Ovary (tissue), 9 donors: ENCODE measurements around the gene GSK3B. TPM values are rescaled to one million over a fixed set of nuclear protein-coding genes. Genes with fewer than 3 reads are reported as not detected.

Source experiments
- DNase-seq, 5 donors: peaks; one replicate each; pipeline ENCODE4 v3.0.0-alpha.2; 2019 to 2020
- H3K27ac ChIP-seq, 2 donors: fragments of 200-600 bp; one replicate each; pipeline versions ENCODE4 v1.5.1 to v1.8.0; 2019 to 2022
- H3K27me3 ChIP-seq: fragments of 200-600 bp; one replicate; pipeline ENCODE4 v1.8.0; 2022
- H3K36me3 ChIP-seq: fragments of 200-600 bp; sonication (generic); one replicate; pipeline ENCODE4 v1.5.1; 2019
- H3K4me1 ChIP-seq: one replicate; pipeline ENCODE4 v1.8.1; 2013; ENCODE audit warnings: mild to moderate bottlenecking, moderate library complexity; ENCODE audit not compliant: insufficient read depth
- H3K4me3 ChIP-seq: fragments of 200-600 bp; sonication (generic); one replicate; pipeline ENCODE4 v1.5.1; 2017
- H3K9me3 ChIP-seq, 2 donors: fragments of 200-600 bp in 1 of 2; sonication (generic) in 1 of 2; one replicate each; pipeline versions ENCODE4 v1.5.1 to v1.8.1; 2013 to 2019; ENCODE audit warnings: mild to moderate bottlenecking in 1 of 2, moderate library complexity in 1 of 2
- CTCF ChIP-seq, 3 donors: fragments of 450-650 bp in 2 of 3; fragments of 200-600 bp in 1 of 3; IDR thresholded peaks; one replicate each; pipeline versions ENCODE4 v1.5.1 to v1.8.0; 2016 to 2022; ENCODE audit warnings: antibody characterized with exemption in 3 of 3, mild to moderate bottlenecking in 1 of 3
- EP300 ChIP-seq: sonication (generic); formaldehyde crosslinking; IDR thresholded peaks from one replicate; pipeline ENCODE4 v1.6.1; 2017; ENCODE audit warnings: antibody characterized with exemption
- POLR2A ChIP-seq: fragments of 450-650 bp; IDR thresholded peaks from one replicate; pipeline ENCODE4 v1.6.1; 2017; ENCODE audit warnings: antibody characterized with exemption, mild to moderate bottlenecking, moderate library complexity
- WGBS, 3 donors: extraction: QIAGEN DNeasy Blood & Tissue Kit in 1 of 3; methylation state at CpG; one replicate each; pipeline versions ENCODE4 v1.1.5 to v1.1.7; 2013 to 2017; 5-methylcytosine and 5-hydroxymethylcytosine counted together
- intact Hi-C, 4 donors: fragments of 100-400 bp; cut with DNase I; formaldehyde crosslinking; loops; one replicate each; pipeline versions ENCODE4 v1.11.0 to v1.15.1; 2022 to 2023
- polyA plus RNA-seq, 2 donors: library from polyadenylated mRNA; stranded (reverse); fragments of 200-250 nt in 1 of 2; fragments of 350-450 nt in 1 of 2; fragmentation: Illumina TruSeq in 1 of 2; extraction: RNeasy Lipid Tissue Mini Kit (QIAGEN cat#74804) in 1 of 2; gene quantifications; one replicate each; pipeline ENCODE4 v1.2.3, GENCODE V29; 2013 to 2014
- total RNA-seq, 7 donors: library from RNA; depleted of rRNA in 2 of 7; stranded (reverse); fragments of >200 nt in 2 of 7; fragmentation: NEBNext Ultra II Directional in 3 of 7; extraction: Animal tissue kit (Norgen Biotek cat#: 25700) in 3 of 7; gene quantifications; one replicate each; pipeline versions ENCODE4 v1.1.0 to v1.2.4, GENCODE V29; 2016 to 2023
- donor health status: DM: no; HTN: no; CAD: no; lungs with moderate emphysema.
- donor health status: DM: no; HTN: no; CAD: no.
- donor health status: Bipolar disorder and iron deficiency.
- donor health status: DM: yes; HTN: yes; CAD: no.
- donor health status: DM: no; HTN: no; CAD: no.
- donor health status: DM: yes; HTN: yes; CAD: no.

GSK3B gene
- total and polyA plus RNA-seq, 9 donors = 8.3 to 38.4 (median 25.3) TPM

- Histone ChIP-seq H3K9me3 (no peaks in the 10 kb centered on the region), H3K4me3 (no peak overlapping the region), H3K4me1 (no peaks in the 10 kb centered on the region), H3K27me3 (no peaks in the 10 kb centered on the region), H3K36me3 (no peaks in the 10 kb centered on the region), H3K27ac (no peak overlapping the region)
- TF ChIP-seq POLR2A = no peak
- TF ChIP-seq EP300 = no peak
- TF ChIP-seq CTCF (IDR thresholded peaks at IDR 0.05) = no peak
- no peak for DNase-seq
- intact Hi-C loops = no loop called here
- WGBS, 3 donors = 90 to 100% (median 100%) methylated on average over 1 of the region's 1 CpG
Measured at GRCh38 chr3:119871571-119871970, 222.7 kb downstream of the GSK3B start.

- TF ChIP-seq EP300 = no peak
- TF ChIP-seq POLR2A = no peak
- TF ChIP-seq CTCF (IDR thresholded peaks at IDR 0.05) = no peak
- intact Hi-C loops = no loop called here
- H3K36me3 ChIP-seq = no peaks in the 10 kb centered on the region
- no peak for DNase-seq
- H3K4me1 ChIP-seq = no peaks in the 10 kb centered on the region
- H3K4me3 ChIP-seq = no peak overlapping the region
- H3K9me3 ChIP-seq = no peaks in the 10 kb centered on the region
- H3K27ac ChIP-seq = no peak overlapping the region
- H3K27me3 ChIP-seq = no peaks in the 10 kb centered on the region
Measured at GRCh38 chr3:119870512-119870911, 223.7 kb downstream of the GSK3B start.

- WGBS, 3 donors = 90 to 93% (median 93%) methylated on average over 7 of the region's 7 CpGs
- TF ChIP-seq POLR2A = no peak
- no peak for TF ChIP-seq CTCF (IDR thresholded peaks at IDR 0.05)
- no peak for TF ChIP-seq EP300
- no peaks in the 10 kb centered on the region for H3K36me3 ChIP-seq
Measured at GRCh38 chr3:119864476-119864875, 229.8 kb downstream of the GSK3B start.

GRCh38 chr3:119862616-119863015, 231.6 kb downstream of the GSK3B start:
- Histone ChIP-seq H3K4me3 (no peak overlapping the region), H3K27me3 (no peaks in the 10 kb centered on the region), H3K9me3 (no peaks in the 10 kb centered on the region), H3K36me3 (no peaks in the 10 kb centered on the region), H3K4me1 (no peaks in the 10 kb centered on the region), H3K27ac (no peak overlapping the region)
- no peak for DNase-seq
- WGBS, 3 donors = 92 to 96% (median 94%) methylated on average over 2 of the region's 2 CpGs
- intact Hi-C loops = no loop called here
- TF ChIP-seq POLR2A (no peak), EP300 (no peak)

More at GRCh38 chr3:119864476-119864875, 229.8 kb downstream of the GSK3B start:
- no peaks in the 10 kb centered on the region for H3K4me1 ChIP-seq
- H3K9me3 ChIP-seq = no peaks in the 10 kb centered on the region
- no peak overlapping the region for H3K27ac ChIP-seq
- H3K4me3 ChIP-seq = no peak overlapping the region
- no peak for DNase-seq
- no peaks in the 10 kb centered on the region for H3K27me3 ChIP-seq
- intact Hi-C loops = no loop called here

GRCh38 chr3:119861681-119862080, 232.6 kb downstream of the GSK3B start:
- Histone ChIP-seq H3K27ac (no peak overlapping the region), H3K9me3 (no peaks in the 10 kb centered on the region), H3K4me3 (no peak overlapping the region), H3K27me3 (no peaks in the 10 kb centered on the region), H3K36me3 (no peaks in the 10 kb centered on the region), H3K4me1 (no peaks in the 10 kb centered on the region)
- TF ChIP-seq CTCF (IDR thresholded peaks at IDR 0.05) = no peak
- no peak for TF ChIP-seq POLR2A
- TF ChIP-seq EP300 = no peak
- 90 to 97% (median 90%) methylated on average over 2 of the region's 2 CpGs for WGBS, 3 donors
- intact Hi-C loops = no loop called here
- DNase-seq = no peak
